HepG2 (cell line): ENCODE results near the gene KDM1B. TPM values are rescaled to one million over a fixed set of nuclear protein-coding genes. Genes with fewer than 3 reads are reported as not detected.

Experiments
- MYNN ChIP-seq: sonication (generic); formaldehyde crosslinking; IDR thresholded peaks from 2 replicates; pipeline ENCODE4 v1.4.0; 2020; ENCODE audit warnings: mild to moderate bottlenecking, low read depth, missing genetic modification reagents
- NFAT5 ChIP-seq: sonication (generic); formaldehyde crosslinking; IDR thresholded peaks from 2 replicates; pipeline ENCODE4 v1.4.0; 2020; ENCODE audit warnings: missing genetic modification reagents
- PHF8 ChIP-seq: sonication (generic); formaldehyde crosslinking; IDR thresholded peaks from 2 replicates; pipeline ENCODE4 v1.5.0; 2020; ENCODE audit warnings: missing genetic modification reagents
- RARA ChIP-seq: IDR thresholded peaks from 2 replicates; pipeline ENCODE4 v1.6.1; 2016; ENCODE audit warnings: missing genetic modification reagents, missing compliant biosample characterization
- SAFB2 ChIP-seq: sonication (generic); formaldehyde crosslinking; IDR thresholded peaks from 2 replicates; pipeline ENCODE4 v1.5.1; 2020; ENCODE audit warnings: missing genetic modification reagents, low read depth, mild to moderate bottlenecking, borderline replicate concordance
- TFDP1 ChIP-seq: IDR thresholded peaks from 2 replicates; pipeline ENCODE4 v1.6.1; 2016; ENCODE audit warnings: missing compliant biosample characterization, missing genetic modification reagents, borderline replicate concordance
- THYN1 ChIP-seq: sonication (generic); formaldehyde crosslinking; IDR thresholded peaks from 2 replicates; pipeline ENCODE4 v1.8.1; 2023; ENCODE audit warnings: low read depth, mild to moderate bottlenecking, moderate library complexity, missing genetic modification reagents, borderline replicate concordance
- ZNF282 ChIP-seq: fragments of 450-650 bp; IDR thresholded peaks from 2 replicates; pipeline ENCODE4 v1.6.1; 2018; ENCODE audit not compliant: partially characterized antibody
- ZNF615 ChIP-seq: sonication (generic); formaldehyde crosslinking; IDR thresholded peaks from 2 replicates; pipeline ENCODE4 v1.5.0; 2020; ENCODE audit warnings: mild to moderate bottlenecking, missing genetic modification reagents, borderline replicate concordance
- ZNF768 ChIP-seq: sonication (generic); formaldehyde crosslinking; IDR thresholded peaks from 2 replicates; pipeline ENCODE4 v1.4.0; 2020; ENCODE audit warnings: missing genetic modification reagents
- polyA plus RNA-seq, 8 experiments: library from polyadenylated mRNA; depleted of rRNA in 3 of 8; stranded (reverse) in 7 of 8; unstranded in 1 of 8; fragments of >200 nt; fragmentation: Illumina TruSeq in 4 of 8; extraction: Trizol in 4 of 8; gene quantifications; 2 replicates each; pipeline versions ENCODE4 v1.2.1 to v1.2.3, GENCODE V29; 2011 to 2016; ENCODE audit warnings: low read depth in 4 of 8, missing spikeins in 1 of 8, mixed read lengths in 1 of 8; ENCODE audit not compliant: insufficient read depth in 1 of 8
- total RNA-seq, 5 experiments: library from RNA; depleted of rRNA; stranded (reverse); fragments of >200 nt; fragmentation: Illumina TruSeq; extraction: Trizol; gene quantifications; 2 replicates each; pipeline ENCODE4 v1.2.3, GENCODE V29; 2016; ENCODE audit warnings: low read depth in 1 of 5
- TF ChIP-seq, protein P1 (sequence below): sonication (generic); formaldehyde crosslinking; IDR thresholded peaks from 2 replicates; pipeline ENCODE4 v1.5.0; 2020; ENCODE audit warnings: mild to moderate bottlenecking, missing genetic modification reagents, borderline replicate concordance
- TF ChIP-seq, protein P2 (sequence below): sonication (generic); formaldehyde crosslinking; IDR thresholded peaks from 2 replicates; pipeline ENCODE4 v1.4.0; 2020; ENCODE audit warnings: missing genetic modification reagents
- TF ChIP-seq, protein P3 (sequence below): sonication (generic); formaldehyde crosslinking; IDR thresholded peaks from 2 replicates; pipeline ENCODE4 v1.4.0; 2020; ENCODE audit warnings: mild to moderate bottlenecking, missing genetic modification reagents

The KDM1B gene
- total and polyA plus RNA-seq, 2 of the 13 experiments (the other 11 are each of a cell fraction or from before 2014, with no cell fraction given) = 9.8 to 13.2 TPM

DNA sequence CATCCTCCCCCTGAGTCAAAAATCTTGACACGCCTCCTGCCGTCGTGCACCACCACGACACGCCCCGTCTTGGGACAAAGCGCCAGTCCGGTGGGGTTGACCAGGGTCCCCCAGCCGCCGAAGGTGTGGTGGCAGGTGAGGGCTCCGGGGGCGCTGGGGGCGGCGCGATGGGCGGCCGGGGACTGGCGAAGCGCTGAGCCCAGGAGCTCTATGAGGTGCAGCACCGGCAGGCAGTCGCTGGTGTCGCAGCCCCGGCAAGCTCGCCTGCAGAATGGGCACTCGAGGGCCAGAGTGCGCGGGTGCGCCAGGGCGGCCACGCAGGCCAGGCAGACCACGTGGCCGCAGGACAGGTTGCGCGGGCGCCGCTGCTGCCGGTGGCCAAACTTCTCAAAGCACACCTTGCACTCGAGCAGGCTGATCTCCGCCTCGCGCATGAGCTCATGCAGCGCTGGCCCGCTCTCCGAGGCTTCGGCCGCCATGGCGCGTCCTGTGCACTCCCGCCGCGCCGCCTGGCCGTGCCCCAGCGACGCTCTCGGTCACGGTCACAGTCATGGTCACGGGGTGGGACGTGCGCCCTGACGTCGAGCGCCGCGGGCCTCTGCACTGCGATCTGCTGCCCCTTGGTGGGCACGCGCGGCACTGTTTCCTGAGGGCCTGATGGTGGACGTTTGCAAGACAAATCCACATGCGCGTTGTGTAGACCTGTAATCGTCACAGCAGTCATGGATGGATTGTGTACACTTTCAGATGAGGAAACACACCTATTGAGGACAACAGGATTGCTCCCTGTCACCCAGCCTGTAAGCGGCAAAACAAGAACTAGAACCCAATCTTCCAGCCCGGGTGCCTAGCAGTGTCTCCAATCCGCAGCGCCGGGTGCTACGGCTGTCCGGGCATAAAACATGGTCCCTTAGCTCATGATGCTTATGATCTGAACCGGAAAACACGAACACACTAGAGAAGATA is 32.8 kb upstream of the KDM1B start, which contains the start of gene NHLRC1 (continued):
- TF ChIP-seq, protein P1, sequence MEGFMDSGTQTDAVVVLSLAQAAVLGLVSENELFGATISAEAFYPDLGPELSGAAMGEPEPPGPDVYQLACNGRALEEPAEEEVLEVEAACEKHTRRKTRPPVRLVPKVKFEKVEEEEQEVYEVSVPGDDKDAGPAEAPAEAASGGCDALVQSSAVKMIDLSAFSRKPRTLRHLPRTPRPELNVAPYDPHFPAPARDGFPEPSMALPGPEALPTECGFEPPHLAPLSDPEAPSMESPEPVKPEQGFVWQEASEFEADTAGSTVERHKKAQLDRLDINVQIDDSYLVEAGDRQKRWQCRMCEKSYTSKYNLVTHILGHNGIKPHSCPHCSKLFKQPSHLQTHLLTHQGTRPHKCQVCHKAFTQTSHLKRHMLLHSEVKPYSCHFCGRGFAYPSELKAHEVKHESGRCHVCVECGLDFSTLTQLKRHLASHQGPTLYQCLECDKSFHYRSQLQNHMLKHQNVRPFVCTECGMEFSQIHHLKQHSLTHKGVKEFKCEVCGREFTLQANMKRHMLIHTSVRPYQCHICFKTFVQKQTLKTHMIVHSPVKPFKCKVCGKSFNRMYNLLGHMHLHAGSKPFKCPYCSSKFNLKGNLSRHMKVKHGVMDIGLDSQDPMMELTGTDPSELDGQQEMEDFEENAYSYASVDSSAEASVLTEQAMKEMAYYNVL (CRISPR knock-in tag) = peak; percentile 94
- TF ChIP-seq RARA (CRISPR knock-in tag) (peak; percentile 100), NFAT5 (CRISPR knock-in tag) (peak; percentile 74; the same call in 1 of the 2 replicates), ZNF615 (peak; percentile 88; the same call in 1 of the 2 replicates), ZNF768 (CRISPR knock-in tag) (peak; percentile 86), MYNN (peak; percentile 96), TFDP1 (CRISPR knock-in tag) (peak; percentile 98), SAFB2 (peak; percentile 97), THYN1 (no peak), PHF8 (peak; percentile 63), ZNF282 (no peak)
- TF ChIP-seq, protein P2, sequence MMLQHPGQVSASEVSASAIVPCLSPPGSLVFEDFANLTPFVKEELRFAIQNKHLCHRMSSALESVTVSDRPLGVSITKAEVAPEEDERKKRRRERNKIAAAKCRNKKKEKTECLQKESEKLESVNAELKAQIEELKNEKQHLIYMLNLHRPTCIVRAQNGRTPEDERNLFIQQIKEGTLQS (CRISPR knock-in tag) = peak; percentile 85
- TF ChIP-seq, protein P3, sequence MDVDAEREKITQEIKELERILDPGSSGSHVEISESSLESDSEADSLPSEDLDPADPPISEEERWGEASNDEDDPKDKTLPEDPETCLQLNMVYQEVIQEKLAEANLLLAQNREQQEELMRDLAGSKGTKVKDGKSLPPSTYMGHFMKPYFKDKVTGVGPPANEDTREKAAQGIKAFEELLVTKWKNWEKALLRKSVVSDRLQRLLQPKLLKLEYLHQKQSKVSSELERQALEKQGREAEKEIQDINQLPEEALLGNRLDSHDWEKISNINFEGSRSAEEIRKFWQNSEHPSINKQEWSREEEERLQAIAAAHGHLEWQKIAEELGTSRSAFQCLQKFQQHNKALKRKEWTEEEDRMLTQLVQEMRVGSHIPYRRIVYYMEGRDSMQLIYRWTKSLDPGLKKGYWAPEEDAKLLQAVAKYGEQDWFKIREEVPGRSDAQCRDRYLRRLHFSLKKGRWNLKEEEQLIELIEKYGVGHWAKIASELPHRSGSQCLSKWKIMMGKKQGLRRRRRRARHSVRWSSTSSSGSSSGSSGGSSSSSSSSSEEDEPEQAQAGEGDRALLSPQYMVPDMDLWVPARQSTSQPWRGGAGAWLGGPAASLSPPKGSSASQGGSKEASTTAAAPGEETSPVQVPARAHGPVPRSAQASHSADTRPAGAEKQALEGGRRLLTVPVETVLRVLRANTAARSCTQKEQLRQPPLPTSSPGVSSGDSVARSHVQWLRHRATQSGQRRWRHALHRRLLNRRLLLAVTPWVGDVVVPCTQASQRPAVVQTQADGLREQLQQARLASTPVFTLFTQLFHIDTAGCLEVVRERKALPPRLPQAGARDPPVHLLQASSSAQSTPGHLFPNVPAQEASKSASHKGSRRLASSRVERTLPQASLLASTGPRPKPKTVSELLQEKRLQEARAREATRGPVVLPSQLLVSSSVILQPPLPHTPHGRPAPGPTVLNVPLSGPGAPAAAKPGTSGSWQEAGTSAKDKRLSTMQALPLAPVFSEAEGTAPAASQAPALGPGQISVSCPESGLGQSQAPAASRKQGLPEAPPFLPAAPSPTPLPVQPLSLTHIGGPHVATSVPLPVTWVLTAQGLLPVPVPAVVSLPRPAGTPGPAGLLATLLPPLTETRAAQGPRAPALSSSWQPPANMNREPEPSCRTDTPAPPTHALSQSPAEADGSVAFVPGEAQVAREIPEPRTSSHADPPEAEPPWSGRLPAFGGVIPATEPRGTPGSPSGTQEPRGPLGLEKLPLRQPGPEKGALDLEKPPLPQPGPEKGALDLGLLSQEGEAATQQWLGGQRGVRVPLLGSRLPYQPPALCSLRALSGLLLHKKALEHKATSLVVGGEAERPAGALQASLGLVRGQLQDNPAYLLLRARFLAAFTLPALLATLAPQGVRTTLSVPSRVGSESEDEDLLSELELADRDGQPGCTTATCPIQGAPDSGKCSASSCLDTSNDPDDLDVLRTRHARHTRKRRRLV (CRISPR knock-in tag) = peak; percentile 65; the same call in 1 of the 2 replicates
